ENCODE data around the gene PTPRC. TPM values are rescaled to one million over a fixed set of nuclear protein-coding genes. Genes with fewer than 3 reads are reported as not detected.

The PTPRC gene
- total RNA-seq = not detected in 2 replicates

GRCh38 chr1:198638894-198639635 lies at the start of gene PTPRC:
Gene PTPRC, plus strand, starts transcription at chr1:198639040. Its CDS starts 229 bp downstream, at chr1:198639269.

Other genes with a start within 250 kb of the PTPRC start
- gene ATP6V1G3, start 98.4 kb upstream of the PTPRC start, total RNA-seq = not detected in 2 replicates